ENCODE results near the gene ICE2. TPM values are rescaled to one million over a fixed set of nuclear protein-coding genes. Genes with fewer than 3 reads are reported as not detected.
"Not testable (repeated sequence)": the region's sequence is repeated elsewhere in the genome, so short reads cannot be mapped to it uniquely, and the experiment has no call there.

The ICE2 gene
- total RNA-seq, 1 donor from 2014 or later: 65.5 TPM

- DNase-seq (ENCODE audit: low spot score): not testable (repeated sequence)
Measured at GRCh38 chr15:60410350-60410749, 68.6 kb downstream of the ICE2 start.

GRCh38 chr15:60408463-60408981 is 70.4 kb downstream of the ICE2 start:
- DNase-seq (ENCODE audit: low spot score): no peak

- no peak for DNase-seq (ENCODE audit: low spot score)
Measured at GRCh38 chr15:60407415-60407805, 71.5 kb downstream of the ICE2 start.

GRCh38 chr15:60406513-60407414 is 72.2 kb downstream of the ICE2 start:
- DNase-seq (ENCODE audit: low spot score): no peak

GRCh38 chr15:60405399-60405798 is 73.5 kb downstream of the ICE2 start:
- no peak for DNase-seq (ENCODE audit: low spot score)

- not testable (repeated sequence) for DNase-seq (ENCODE audit: low spot score)
Measured at GRCh38 chr15:60404351-60404750, 74.6 kb downstream of the ICE2 start.

GRCh38 chr15:60400944-60401343 is 78.0 kb downstream of the ICE2 start:
- DNase-seq (ENCODE audit: low spot score): no peak

GRCh38 chr15:60399931-60400330 is 79.0 kb downstream of the ICE2 start:
- DNase-seq (ENCODE audit: low spot score): no peak

- no peak for DNase-seq (ENCODE audit: low spot score)
Measured at GRCh38 chr15:60399246-60399915, 79.6 kb downstream of the ICE2 start.

GRCh38 chr15:60397772-60398445 is 81.0 kb downstream of the ICE2 start, which contains the start of gene ANXA2:
TSS of gene ANXA2 (minus strand) at chr15:60397986. CDS start at chr15:60386075, 11,911 bp downstream.
- DNase-seq (ENCODE audit: low spot score): peak; percentile 92

- peak; percentile 77 for DNase-seq (ENCODE audit: low spot score)
Measured at GRCh38 chr15:60396958-60397771, 81.8 kb downstream of the ICE2 start.

- no peak for DNase-seq (ENCODE audit: low spot score)
Measured at GRCh38 chr15:60396560-60396957, 82.4 kb downstream of the ICE2 start.

GRCh38 chr15:60396100-60396499 is 82.8 kb downstream of the ICE2 start:
- DNase-seq (ENCODE audit: low spot score): no peak

- DNase-seq (ENCODE audit: low spot score): no peak
Measured at GRCh38 chr15:60395276-60396011, 83.5 kb downstream of the ICE2 start.

GRCh38 chr15:60394689-60395097 is 84.2 kb downstream of the ICE2 start:
- no peak for DNase-seq (ENCODE audit: low spot score)

- DNase-seq (ENCODE audit: low spot score): peak; percentile 80
Measured at GRCh38 chr15:60392986-60393790, 85.8 kb downstream of the ICE2 start.

GRCh38 chr15:60392601-60392985 is 86.3 kb downstream of the ICE2 start:
- DNase-seq (ENCODE audit: low spot score): no peak

- DNase-seq (ENCODE audit: low spot score): no peak
Measured at GRCh38 chr15:60391722-60392315, 87.1 kb downstream of the ICE2 start.

GRCh38 chr15:60390871-60391501 is 88.0 kb downstream of the ICE2 start:
- peak; percentile 70 for DNase-seq (ENCODE audit: low spot score)
